SK-N-MC (cell line): ENCODE data around the gene BCAS3.

Source experiments
- EZH2 ChIP-seq: fragments of 200-600 bp; sonication (generic); IDR thresholded peaks from one replicate; pipeline ENCODE4 v1.6.1; 2017; ENCODE audit warnings: antibody characterized with exemption
- FOXP2 ChIP-seq: optimal IDR thresholded peaks from 2 replicates; pipeline ENCODE3; 2011; ENCODE audit warnings: mild to moderate bottlenecking, moderate library complexity; ENCODE audit not compliant: insufficient read depth; ENCODE audit errors: extremely low read length, control extremely low read depth
- POLR2AphosphoS5 ChIP-seq: IDR thresholded peaks from 2 replicates; pipeline ENCODE4 v1.6.1; 2012; ENCODE audit warnings: mild to moderate bottlenecking, low read depth, low read length, borderline replicate concordance

GRCh38 chr17:61221181-61221580 is 543.5 kb downstream of the BCAS3 start:
- TF ChIP-seq POLR2AphosphoS5 (no peak), EZH2 (no peak), FOXP2 (no peak)
